Lung (tissue), 12 donors: Measurements from ENCODE around the gene IFT25. TPM values are rescaled to one million over a fixed set of nuclear protein-coding genes. Genes with fewer than 3 reads are reported as not detected.

Experiments
- ATAC-seq: fragments of 200-7000 bp; cut with Tn5 transposase; one replicate; pipeline ENCODE4 v1.9.1; 2020; ENCODE audit warnings: moderate number of reproducible peaks; ENCODE audit not compliant: insufficient read depth, low FRiP score
- DNase-seq, 3 donors: peaks; one replicate each; pipeline ENCODE4 v3.0.0-alpha.2; 2013 to 2017
- H3K27ac ChIP-seq, 2 donors: one replicate each; pipeline ENCODE4 v1.5.1; 2013; ENCODE audit warnings: mild to moderate bottlenecking in 2 of 2, moderate library complexity in 2 of 2, control low read depth in 1 of 2, inconsistent platforms in 1 of 2, low read depth in 1 of 2, low read length in 1 of 2
- H3K27me3 ChIP-seq, 3 donors: one replicate each; pipeline ENCODE4 v1.5.1; 2013; ENCODE audit warnings: low read length in 2 of 3; ENCODE audit not compliant: control insufficient read depth in 3 of 3, insufficient read depth in 3 of 3
- H3K36me3 ChIP-seq, 4 donors: one replicate each; pipeline ENCODE4 v1.5.1; 2013; ENCODE audit warnings: low read length in 4 of 4, mild to moderate bottlenecking in 1 of 4, moderate library complexity in 1 of 4; ENCODE audit not compliant: control insufficient read depth in 4 of 4, insufficient read depth in 4 of 4
- H3K4me1 ChIP-seq, 5 donors: one replicate each; pipeline ENCODE4 v1.5.1; 2013; ENCODE audit warnings: low read length in 5 of 5, mild to moderate bottlenecking in 2 of 5, moderate library complexity in 1 of 5; ENCODE audit not compliant: control insufficient read depth in 5 of 5, insufficient read depth in 5 of 5
- H3K4me3 ChIP-seq: one replicate; pipeline ENCODE4 v1.5.1; 2013; ENCODE audit warnings: mild to moderate bottlenecking, control low read depth, moderate library complexity
- H3K9ac ChIP-seq, 2 donors: one replicate each; pipeline ENCODE4 v1.5.1; 2013; ENCODE audit warnings: low read length in 2 of 2, control low read depth in 1 of 2; ENCODE audit not compliant: insufficient read depth in 1 of 2
- H3K9me3 ChIP-seq, 4 donors: one replicate each; pipeline ENCODE4 v1.5.1; 2013; ENCODE audit warnings: low read length in 3 of 4, mild to moderate bottlenecking in 1 of 4, moderate library complexity in 1 of 4; ENCODE audit not compliant: control insufficient read depth in 4 of 4, insufficient read depth in 3 of 4
- WGBS, 2 donors: extraction: QIAGEN DNeasy Blood & Tissue Kit; methylation state at CpG; one replicate each; pipeline ENCODE4 v1.1.7; 2013; 5-methylcytosine and 5-hydroxymethylcytosine counted together
- polyA plus RNA-seq, 2 donors: library from polyadenylated mRNA; stranded (reverse); fragments of 200-250 nt; gene quantifications; one replicate each; pipeline ENCODE4 v1.2.1, GENCODE V29; 2013
- total RNA-seq, 2 donors: library from RNA; depleted of rRNA in 1 of 2; stranded (reverse); fragments of >200 nt in 1 of 2; gene quantifications; one replicate each; pipeline ENCODE4 v1.2.1, GENCODE V29; 2014 to 2021
- TF ChIP-seq, protein P1 (sequence below): IDR thresholded peaks from 2 replicates; pipeline ENCODE4 v1.5.1; 2012; ENCODE audit warnings: mild to moderate bottlenecking; ENCODE audit errors: control extremely low read depth, extremely low read depth
- donor health status: control.
- donor health status: control.
- donor health status: Bipolar disorder and iron deficiency.
- donor health status: healthy.
- donor health status: DM: yes; HTN: yes; CAD: no.

IFT25 gene
- total and polyA plus RNA-seq, 4 donors: 18.2 to 46.1 (median 31.6) TPM

DNA sequence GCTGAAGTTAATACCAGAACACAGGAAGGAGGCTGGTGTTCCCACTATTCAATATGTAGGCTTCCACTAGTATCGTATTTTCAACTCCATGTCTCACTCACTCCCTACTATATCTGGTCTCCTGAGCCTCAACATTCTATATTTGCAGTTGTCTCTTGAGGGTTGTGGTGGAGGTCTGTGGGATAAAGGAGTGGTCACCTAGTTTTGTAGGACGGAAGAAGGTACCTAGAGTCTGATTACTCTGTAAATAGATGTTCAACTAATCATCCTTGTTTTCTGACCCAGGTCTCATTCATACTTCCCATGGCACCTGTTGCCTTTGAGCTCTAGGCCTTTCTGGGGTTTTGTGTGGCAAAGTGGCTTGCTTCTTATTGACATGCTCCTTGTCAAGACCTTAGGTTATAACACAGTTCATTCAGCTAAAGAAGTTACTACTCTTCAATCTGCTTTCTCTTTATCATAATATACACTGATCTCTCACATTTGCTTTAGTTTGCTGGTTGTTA, 18.1 kb downstream of the IFT25 start:
- H3K4me1 ChIP-seq: no peaks in the 10 kb centered on the region
- H3K27ac ChIP-seq: no peak overlapping the region
- H3K36me3 ChIP-seq: peaks cover 3 to 17% (median 13%) of the 10 kb centered on the region in 4 donors
- TF ChIP-seq, protein P1, sequence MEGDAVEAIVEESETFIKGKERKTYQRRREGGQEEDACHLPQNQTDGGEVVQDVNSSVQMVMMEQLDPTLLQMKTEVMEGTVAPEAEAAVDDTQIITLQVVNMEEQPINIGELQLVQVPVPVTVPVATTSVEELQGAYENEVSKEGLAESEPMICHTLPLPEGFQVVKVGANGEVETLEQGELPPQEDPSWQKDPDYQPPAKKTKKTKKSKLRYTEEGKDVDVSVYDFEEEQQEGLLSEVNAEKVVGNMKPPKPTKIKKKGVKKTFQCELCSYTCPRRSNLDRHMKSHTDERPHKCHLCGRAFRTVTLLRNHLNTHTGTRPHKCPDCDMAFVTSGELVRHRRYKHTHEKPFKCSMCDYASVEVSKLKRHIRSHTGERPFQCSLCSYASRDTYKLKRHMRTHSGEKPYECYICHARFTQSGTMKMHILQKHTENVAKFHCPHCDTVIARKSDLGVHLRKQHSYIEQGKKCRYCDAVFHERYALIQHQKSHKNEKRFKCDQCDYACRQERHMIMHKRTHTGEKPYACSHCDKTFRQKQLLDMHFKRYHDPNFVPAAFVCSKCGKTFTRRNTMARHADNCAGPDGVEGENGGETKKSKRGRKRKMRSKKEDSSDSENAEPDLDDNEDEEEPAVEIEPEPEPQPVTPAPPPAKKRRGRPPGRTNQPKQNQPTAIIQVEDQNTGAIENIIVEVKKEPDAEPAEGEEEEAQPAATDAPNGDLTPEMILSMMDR: no peak
- H3K27me3 ChIP-seq: no peaks in the 10 kb centered on the region
- 98% methylated on average over 2 of the region's 2 CpGs for WGBS, 2 donors
- ATAC-seq: no peak
- H3K9ac ChIP-seq: no peak overlapping the region
- H3K9me3 ChIP-seq: peaks cover 0 to 7% (median 1%) of the 10 kb centered on the region in 4 donors
- no peak overlapping the region for H3K4me3 ChIP-seq
- DNase-seq: no peak

GRCh38 chr1:53919675-53920066, 25.8 kb downstream of the IFT25 start:
- WGBS, 2 donors: 84 to 85% methylated on average over 3 of the region's 3 CpGs
- ATAC-seq: no peak
- Histone ChIP-seq H3K27me3 (no peaks in the 10 kb centered on the region), H3K36me3 (peaks cover 3 to 28% (median 12%) of the 10 kb centered on the region in 4 donors), H3K4me1 (no peaks in the 10 kb centered on the region), H3K9me3 (no peaks in the 10 kb centered on the region), H3K27ac (no peak overlapping the region), H3K9ac (no peak overlapping the region), H3K4me3 (no peak overlapping the region)
- TF ChIP-seq, protein P1: no peak
- DNase-seq: no peak

GRCh38 chr1:53918343-53918742, 27.2 kb downstream of the IFT25 start:
- no peaks in the 10 kb centered on the region for H3K27me3 ChIP-seq
- 83 to 87% methylated on average over 5 of the region's 5 CpGs for WGBS, 2 donors
- H3K9me3 ChIP-seq: no peaks in the 10 kb centered on the region
- no peak for ATAC-seq
- no peak for DNase-seq
- no peak overlapping the region for H3K4me3 ChIP-seq
- no peaks in the 10 kb centered on the region for H3K4me1 ChIP-seq
- H3K36me3 ChIP-seq: peaks cover 3 to 28% (median 13%) of the 10 kb centered on the region in 4 donors
- H3K27ac ChIP-seq: no peak overlapping the region
- H3K9ac ChIP-seq: no peak overlapping the region
- TF ChIP-seq, protein P1: no peak

- TF ChIP-seq, protein P1: no peak
- 85 to 91% methylated on average over 5 of the region's 5 CpGs for WGBS, 2 donors
- Histone ChIP-seq H3K4me1 (peaks cover 0 to 2% (median 0%) of the 10 kb centered on the region in 5 donors), H3K9ac (no peak overlapping the region), H3K27ac (no peak overlapping the region), H3K4me3 (no peak overlapping the region), H3K36me3 (peaks cover 1 to 12% (median 3%) of the 10 kb centered on the region in 4 donors), H3K9me3 (no peaks in the 10 kb centered on the region), H3K27me3 (no peaks in the 10 kb centered on the region)
- no peak for ATAC-seq
- DNase-seq: no peak
These were observed 32.0 kb downstream of the IFT25 start for GRCh38 chr1:53913352-53914033.
